HL-60 (cell line): ENCODE measurements around the gene BRAT1.

Experiments used
- GABPA ChIP-seq: IDR thresholded peaks from 2 replicates; pipeline ENCODE4 v1.6.1; 2012; ENCODE audit warnings: low read depth
- POLR2AphosphoS5 ChIP-seq: IDR thresholded peaks from 2 replicates; pipeline ENCODE4 v1.6.1; 2012; ENCODE audit warnings: low read depth
- SPI1 ChIP-seq: IDR thresholded peaks from 2 replicates; pipeline ENCODE4 v1.6.1; 2012; ENCODE audit warnings: low read depth, mild to moderate bottlenecking, borderline replicate concordance
- TF ChIP-seq, protein P1 (sequence below): IDR thresholded peaks from one replicate; pipeline ENCODE4 v1.5.1; 2011; ENCODE audit warnings: low read length, control low read depth, inconsistent platforms; ENCODE audit not compliant: insufficient read depth
- TF ChIP-seq, protein P2 (sequence below): IDR thresholded peaks from 2 replicates; pipeline ENCODE4 v1.6.1; 2012; ENCODE audit warnings: low read depth; ENCODE audit not compliant: insufficient replicate concordance

- TF ChIP-seq, protein P1, sequence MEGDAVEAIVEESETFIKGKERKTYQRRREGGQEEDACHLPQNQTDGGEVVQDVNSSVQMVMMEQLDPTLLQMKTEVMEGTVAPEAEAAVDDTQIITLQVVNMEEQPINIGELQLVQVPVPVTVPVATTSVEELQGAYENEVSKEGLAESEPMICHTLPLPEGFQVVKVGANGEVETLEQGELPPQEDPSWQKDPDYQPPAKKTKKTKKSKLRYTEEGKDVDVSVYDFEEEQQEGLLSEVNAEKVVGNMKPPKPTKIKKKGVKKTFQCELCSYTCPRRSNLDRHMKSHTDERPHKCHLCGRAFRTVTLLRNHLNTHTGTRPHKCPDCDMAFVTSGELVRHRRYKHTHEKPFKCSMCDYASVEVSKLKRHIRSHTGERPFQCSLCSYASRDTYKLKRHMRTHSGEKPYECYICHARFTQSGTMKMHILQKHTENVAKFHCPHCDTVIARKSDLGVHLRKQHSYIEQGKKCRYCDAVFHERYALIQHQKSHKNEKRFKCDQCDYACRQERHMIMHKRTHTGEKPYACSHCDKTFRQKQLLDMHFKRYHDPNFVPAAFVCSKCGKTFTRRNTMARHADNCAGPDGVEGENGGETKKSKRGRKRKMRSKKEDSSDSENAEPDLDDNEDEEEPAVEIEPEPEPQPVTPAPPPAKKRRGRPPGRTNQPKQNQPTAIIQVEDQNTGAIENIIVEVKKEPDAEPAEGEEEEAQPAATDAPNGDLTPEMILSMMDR: no peak
- TF ChIP-seq GABPA: no peak
- no peak for TF ChIP-seq POLR2AphosphoS5
- TF ChIP-seq SPI1: no peak
- TF ChIP-seq, protein P2, sequence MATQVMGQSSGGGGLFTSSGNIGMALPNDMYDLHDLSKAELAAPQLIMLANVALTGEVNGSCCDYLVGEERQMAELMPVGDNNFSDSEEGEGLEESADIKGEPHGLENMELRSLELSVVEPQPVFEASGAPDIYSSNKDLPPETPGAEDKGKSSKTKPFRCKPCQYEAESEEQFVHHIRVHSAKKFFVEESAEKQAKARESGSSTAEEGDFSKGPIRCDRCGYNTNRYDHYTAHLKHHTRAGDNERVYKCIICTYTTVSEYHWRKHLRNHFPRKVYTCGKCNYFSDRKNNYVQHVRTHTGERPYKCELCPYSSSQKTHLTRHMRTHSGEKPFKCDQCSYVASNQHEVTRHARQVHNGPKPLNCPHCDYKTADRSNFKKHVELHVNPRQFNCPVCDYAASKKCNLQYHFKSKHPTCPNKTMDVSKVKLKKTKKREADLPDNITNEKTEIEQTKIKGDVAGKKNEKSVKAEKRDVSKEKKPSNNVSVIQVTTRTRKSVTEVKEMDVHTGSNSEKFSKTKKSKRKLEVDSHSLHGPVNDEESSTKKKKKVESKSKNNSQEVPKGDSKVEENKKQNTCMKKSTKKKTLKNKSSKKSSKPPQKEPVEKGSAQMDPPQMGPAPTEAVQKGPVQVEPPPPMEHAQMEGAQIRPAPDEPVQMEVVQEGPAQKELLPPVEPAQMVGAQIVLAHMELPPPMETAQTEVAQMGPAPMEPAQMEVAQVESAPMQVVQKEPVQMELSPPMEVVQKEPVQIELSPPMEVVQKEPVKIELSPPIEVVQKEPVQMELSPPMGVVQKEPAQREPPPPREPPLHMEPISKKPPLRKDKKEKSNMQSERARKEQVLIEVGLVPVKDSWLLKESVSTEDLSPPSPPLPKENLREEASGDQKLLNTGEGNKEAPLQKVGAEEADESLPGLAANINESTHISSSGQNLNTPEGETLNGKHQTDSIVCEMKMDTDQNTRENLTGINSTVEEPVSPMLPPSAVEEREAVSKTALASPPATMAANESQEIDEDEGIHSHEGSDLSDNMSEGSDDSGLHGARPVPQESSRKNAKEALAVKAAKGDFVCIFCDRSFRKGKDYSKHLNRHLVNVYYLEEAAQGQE: no peak
Measured at GRCh38 chr7:2566890-2567678, 11.8 kb upstream of the BRAT1 start.
